HCT116 (cell line): Measurements from ENCODE around the gene CHD1. TPM values are rescaled to one million over a fixed set of nuclear protein-coding genes. Genes with fewer than 3 reads are reported as not detected.

ENCODE experiments used
- ATAC-seq: fragments of 200-7000 bp; cut with Tn5 transposase; 2 replicates; pipeline ENCODE4 v1.9.1; 2020; ENCODE audit warnings: mild to moderate bottlenecking, moderate library complexity
- BruUV-seq: library from RNA; stranded (reverse); fragments of 400-500 nt; replicated peaks from 2 replicates; lab custom pipeline; 2021; lab: Mats Ljungman, UMichigan
- CTCF ChIA-PET: fragments of 300-600 bp; sonication (Branson Sonifier 250); formaldehyde crosslinking; loops from one replicate; lab custom pipeline; 2021; ENCODE audit warnings: antibody characterized with exemption; lab: Charles Lee
- POLR2A ChIA-PET: fragments of 300-600, 350-600 bp; sonication (Branson Sonifier 250); formaldehyde crosslinking; loops from one replicate; lab custom pipeline; 2021; ENCODE audit warnings: antibody characterized with exemption; lab: Charles Lee
- RAD21 ChIA-PET, 2 experiments: fragments of 300-600 bp; sonication (Branson Sonifier 250); formaldehyde crosslinking; loops; one replicate each; lab custom pipeline; 2023; ENCODE audit warnings: low total read pairs in 2 of 2; ENCODE audit not compliant: uncharacterized antibody in 2 of 2, unreplicated experiment in 2 of 2, low non-redundant PET in 1 of 2; lab: Charles Lee
- DNase-seq: peaks from one replicate; pipeline ENCODE4 v3.0.0-alpha.2; 2010; ENCODE audit warnings: low read depth, low spot score
- H2AFZ ChIP-seq: fragments of 200-600 bp; shearing (Covaris generic), sonication (generic); 2 replicates; pipeline ENCODE4 v1.6.1; 2017; ENCODE audit warnings: low read depth, mixed run types, mixed read lengths, antibody characterized with exemption, low read length; ENCODE audit not compliant: poor library complexity, severe bottlenecking
- H3K27ac ChIP-seq: 2 replicates; pipeline ENCODE4 v1.5.1; 2012; ENCODE audit warnings: low read depth, low read length
- H3K27me3 ChIP-seq: fragments of 200-600 bp; sonication (generic); 2 replicates; pipeline ENCODE4 v1.6.1; 2016; ENCODE audit warnings: mixed run types, low read length, mixed read lengths; ENCODE audit not compliant: insufficient read depth
- H3K36me3 ChIP-seq, 2 experiments: fragments of 200-500 bp in 1 of 2; fragments of 200-600 bp in 1 of 2; sonication (Bioruptor generic) in 1 of 2; sonication (generic) in 1 of 2; 2 replicates each; pipeline versions ENCODE4 v1.5.1 to v1.6.1; 2014 to 2016; ENCODE audit warnings: low read length in 2 of 2, inconsistent platforms in 1 of 2, mixed read lengths in 1 of 2, mixed run types in 1 of 2; ENCODE audit not compliant: insufficient read depth in 2 of 2, control insufficient read depth in 1 of 2
- H3K4me1 ChIP-seq, 2 experiments: fragments of 200-600 bp in 1 of 2; sonication (generic) in 1 of 2; 2 replicates each; pipeline versions ENCODE4 v1.5.1 to v1.6.1; 2012 to 2017; ENCODE audit warnings: low read length in 2 of 2, inconsistent platforms in 1 of 2, mild to moderate bottlenecking in 1 of 2, mixed read lengths in 1 of 2, mixed run types in 1 of 2, moderate library complexity in 1 of 2; ENCODE audit not compliant: insufficient read depth in 2 of 2, control insufficient read depth in 1 of 2
- H3K4me2 ChIP-seq: fragments of 200-600 bp; sonication (generic); 2 replicates; pipeline ENCODE4 v1.6.1; 2017; ENCODE audit warnings: mixed run types, low read length, mixed read lengths
- H3K4me3 ChIP-seq, 2 experiments: fragments of 200-600 bp in 1 of 2; sonication (generic) in 1 of 2; replicated peaks in 1 of 2; 2 replicates each; pipeline ENCODE4 v1.5.1; 2011 to 2016; ENCODE audit warnings: low read length in 2 of 2, control low read depth in 1 of 2, low read depth in 1 of 2, mild to moderate bottlenecking in 1 of 2, mixed read lengths in 1 of 2, mixed run types in 1 of 2
- H3K79me2 ChIP-seq: fragments of 200-600 bp; sonication (generic); 2 replicates; pipeline ENCODE4 v1.6.1; 2017; ENCODE audit warnings: mild to moderate bottlenecking, mixed run types, low read length, moderate library complexity, mixed read lengths; ENCODE audit not compliant: insufficient read depth
- H3K9ac ChIP-seq: fragments of 200-600 bp; sonication (generic); 2 replicates; pipeline ENCODE4 v1.6.1; 2016; ENCODE audit warnings: low read length, mixed read lengths
- H3K9me2 ChIP-seq: fragments of 200-600 bp; sonication (generic), shearing (Covaris generic); 2 replicates; pipeline ENCODE4 v1.6.1; 2017; ENCODE audit warnings: mixed run types, mild to moderate bottlenecking, moderate library complexity; ENCODE audit not compliant: insufficient read depth
- H3K9me3 ChIP-seq, 2 experiments: fragments of 200-500 bp in 1 of 2; fragments of 200-600 bp in 1 of 2; sonication (Bioruptor generic) in 1 of 2; sonication (generic) in 1 of 2; 2 replicates each; pipeline ENCODE4 v1.6.1; 2014 to 2017; ENCODE audit warnings: low read length in 2 of 2, mixed read lengths in 2 of 2, inconsistent platforms in 1 of 2, low read depth in 1 of 2, mild to moderate bottlenecking in 1 of 2, mixed run types in 1 of 2, moderate library complexity in 1 of 2; ENCODE audit not compliant: control insufficient read depth in 1 of 2, insufficient read depth in 1 of 2
- H4K20me1 ChIP-seq: fragments of 200-600 bp; sonication (generic), shearing (Covaris generic); 2 replicates; pipeline ENCODE4 v1.6.1; 2017; ENCODE audit warnings: mixed run types, mild to moderate bottlenecking, moderate library complexity; ENCODE audit not compliant: insufficient read depth
- ATF3 ChIP-seq: IDR thresholded peaks from 2 replicates; pipeline ENCODE4 v1.6.1; 2012
- CBX3 ChIP-seq: IDR thresholded peaks from 2 replicates; pipeline ENCODE4 v1.6.1; 2012; ENCODE audit warnings: low read depth
- ELF1 ChIP-seq: IDR thresholded peaks from 2 replicates; pipeline ENCODE4 v1.6.1; 2012; ENCODE audit warnings: low read depth, borderline replicate concordance
- EZH2 ChIP-seq: fragments of 200-600 bp; sonication (generic); IDR thresholded peaks from 2 replicates; pipeline ENCODE4 v1.6.1; 2017; ENCODE audit warnings: antibody characterized with exemption, mixed run types
- EZH2phosphoT487 ChIP-seq: fragments of 200-600 bp; IDR thresholded peaks from 2 replicates; pipeline ENCODE4 v1.6.1; 2018; ENCODE audit warnings: antibody characterized with exemption, borderline replicate concordance
- FOSL1 ChIP-seq: IDR thresholded peaks from 2 replicates; pipeline ENCODE4 v1.6.1; 2012; ENCODE audit warnings: low read depth
- JUND ChIP-seq: IDR thresholded peaks from 2 replicates; pipeline ENCODE4 v1.6.1; 2012
- POLR2A ChIP-seq: IDR thresholded peaks from 2 replicates; pipeline ENCODE4 v1.7.0; 2011; ENCODE audit warnings: borderline replicate concordance; ENCODE audit not compliant: insufficient read depth, insufficient read length; ENCODE audit errors: extremely low read depth
- POLR2AphosphoS5 ChIP-seq: IDR thresholded peaks from 2 replicates; pipeline ENCODE4 v1.6.1; 2011; ENCODE audit warnings: mild to moderate bottlenecking, low read depth, low read length, moderate library complexity
- RAD21 ChIP-seq: IDR thresholded peaks from 2 replicates; pipeline ENCODE4 v1.6.1; 2012; ENCODE audit warnings: low read depth, mild to moderate bottlenecking
- REST ChIP-seq: IDR thresholded peaks from 2 replicates; pipeline ENCODE4 v1.6.1; 2012; ENCODE audit warnings: low read depth
- SIN3A ChIP-seq: IDR thresholded peaks from 2 replicates; pipeline ENCODE4 v1.6.1; 2012; ENCODE audit warnings: low read depth
- SRF ChIP-seq: IDR thresholded peaks from 2 replicates; pipeline ENCODE4 v1.6.1; 2012; ENCODE audit warnings: low read depth
- YY1 ChIP-seq: IDR thresholded peaks from 2 replicates; pipeline ENCODE4 v1.6.1; 2011; ENCODE audit warnings: low read length, low read depth, moderate library complexity, mild to moderate bottlenecking; ENCODE audit not compliant: insufficient replicate concordance; ENCODE audit errors: extremely low read depth
- ZBTB33 ChIP-seq: IDR thresholded peaks from 2 replicates; pipeline ENCODE4 v1.6.1; 2011; ENCODE audit warnings: mild to moderate bottlenecking, low read length, moderate library complexity; ENCODE audit not compliant: insufficient replicate concordance; ENCODE audit errors: extremely low read depth
- ZFX ChIP-seq: fragments of 450-650 bp; IDR thresholded peaks from 2 replicates; pipeline ENCODE4 v1.6.1; 2017
- intact Hi-C: fragments of 100-400 bp; cut with micrococcal nuclease; formaldehyde crosslinking; loops from 2 replicates; pipeline ENCODE4 v1.10.0; 2022
- total RNA-seq: library from RNA; stranded (reverse); gene quantifications from one replicate; pipeline ENCODE4 v1.2.1, GENCODE V29; 2021; ENCODE audit not compliant: unreplicated experiment

CHD1 gene
- total RNA-seq, 1 experiment from 2014 or later, result 43.9 TPM

GRCh38 chr5:98923966-98924365 is 4.8 kb downstream of the CHD1 start (continued):
- TF ChIP-seq ZBTB33, result no peak
- TF ChIP-seq POLR2AphosphoS5, result no peak
- TF ChIP-seq POLR2A, result no peak
- no peak for TF ChIP-seq YY1
- TF ChIP-seq SRF, result no peak
- no peak for TF ChIP-seq RAD21
- no peak for TF ChIP-seq CBX3
- no peak for TF ChIP-seq ATF3
- no peak for TF ChIP-seq EZH2

GRCh38 chr5:98921947-98922505 is 6.8 kb downstream of the CHD1 start:
- CTCF ChIA-PET, result no interaction called here
- intact Hi-C loops, result no loop called here
- no peak overlapping the region for H2AFZ ChIP-seq
- H3K27me3 ChIP-seq, result no peaks in the 10 kb centered on the region
- RAD21 ChIA-PET, result no interaction called here
- DNase-seq (no peak), ATAC-seq (no peak)
- POLR2A ChIA-PET, result no interaction called here
- no peak overlapping the region for H3K9ac ChIP-seq
- no TSS peak for BruUV-seq
- H4K20me1 ChIP-seq, result peaks cover 27% of the 10 kb centered on the region; the same call in 1 of the 2 replicates
- peaks cover 36 to 62% of the 10 kb centered on the region in 2 experiments; a peak in 3 of 4 replicates for H3K36me3 ChIP-seq
- no peak overlapping the region for H3K27ac ChIP-seq
- peaks cover 4 to 5% of the 10 kb centered on the region in 2 experiments for H3K4me1 ChIP-seq
- no peaks in the 10 kb centered on the region for H3K9me2 ChIP-seq
- no peak overlapping the region for H3K4me2 ChIP-seq
- TF ChIP-seq ATF3, result no peak
- TF ChIP-seq ZFX, result no peak
- TF ChIP-seq SIN3A, result no peak
- TF ChIP-seq ELF1, result no peak
- no peak for TF ChIP-seq RAD21
- no peak for TF ChIP-seq SRF
- TF ChIP-seq FOSL1, result no peak
- no peak for TF ChIP-seq EZH2phosphoT487
- no peak for TF ChIP-seq JUND
- no peak for TF ChIP-seq REST
- TF ChIP-seq ZBTB33, result no peak
- H3K4me3 ChIP-seq, result no peak overlapping the region
- H3K9me3 ChIP-seq, result no peaks in the 10 kb centered on the region
- H3K79me2 ChIP-seq, result peaks cover 100% of the 10 kb centered on the region
